Measurements from ENCODE around the gene STK25. TPM values are rescaled to one million over a fixed set of nuclear protein-coding genes. Genes with fewer than 3 reads are reported as not detected.

STK25 gene
- 100 to 1,000 TPM; 104 to 146 (median 105) TPM for polyA plus RNA-seq

GRCh38 chr2:241508240-241509154 is at the start of gene STK25:
TSS of gene STK25 (minus strand) at chr2:241508584. CDS start at chr2:241508035, 549 bp downstream.
- peak; percentile 95 to 96 (median 95) for DNase-seq
- Mint-ChIP-seq H3K27me3 (ENCODE audit: low read depth in 3 of 3) (peaks cover 0 to 1% (median 0%) of the 10 kb centered on the region in 3 donors), H3K4me1 (peaks cover 14 to 18% of the 10 kb centered on the region in 2 donors), H3K4me3 (peak within 1 kb of the TSS; percentile 83 to 85 (median 84)), H3K27ac (peak within 1 kb of the TSS; percentile 64 to 94 (median 81)), H3K9me3 (peaks cover 0 to 3% (median 0%) of the 10 kb centered on the region in 6 donors), H3K36me3 (no peaks in the 10 kb centered on the region)

GRCh38 chr2:241556746-241557145 is 48.4 kb upstream of the STK25 start:
- DNase-seq, result no peak
- Mint-ChIP-seq H3K4me1 (peaks cover 8 to 18% of the 10 kb centered on the region in 2 donors), H3K27me3 (ENCODE audit: low read depth in 3 of 3) (peaks cover 12 to 16% (median 14%) of the 10 kb centered on the region in 3 donors), H3K4me3 (no peak overlapping the region), H3K36me3 (no peaks in the 10 kb centered on the region), H3K27ac (no peak overlapping the region), H3K9me3 (peaks cover 10 to 20% (median 12%) of the 10 kb centered on the region in 6 donors)

GRCh38 chr2:241555711-241556110 is 47.3 kb upstream of the STK25 start:
- peaks cover 12 to 16% (median 14%) of the 10 kb centered on the region in 3 donors for H3K27me3 Mint-ChIP-seq (ENCODE audit: low read depth in 3 of 3)
- peaks cover 8 to 20% of the 10 kb centered on the region in 2 donors for H3K4me1 Mint-ChIP-seq
- peaks cover 10 to 20% (median 12%) of the 10 kb centered on the region in 6 donors for H3K9me3 Mint-ChIP-seq
- no peak overlapping the region for H3K27ac Mint-ChIP-seq
- no peak for DNase-seq
- H3K36me3 Mint-ChIP-seq, result no peaks in the 10 kb centered on the region
- H3K4me3 Mint-ChIP-seq, result no peak overlapping the region

- Mint-ChIP-seq H3K36me3 (no peaks in the 10 kb centered on the region), H3K27me3 (ENCODE audit: low read depth in 3 of 3) (peaks cover 10 to 14% (median 10%) of the 10 kb centered on the region in 3 donors), H3K27ac (no peak overlapping the region), H3K9me3 (peaks cover 10 to 20% (median 12%) of the 10 kb centered on the region in 6 donors), H3K4me3 (no peak overlapping the region), H3K4me1 (peaks cover 8 to 13% of the 10 kb centered on the region in 2 donors)
- no peak for DNase-seq
Observed at GRCh38 chr2:241554610-241555322, 46.4 kb upstream of the STK25 start.

GRCh38 chr2:241553981-241554380 is 45.6 kb upstream of the STK25 start:
- H3K36me3 Mint-ChIP-seq, result no peaks in the 10 kb centered on the region
- H3K9me3 Mint-ChIP-seq, result peaks cover 10 to 20% (median 12%) of the 10 kb centered on the region in 6 donors
- peaks cover 9 to 14% (median 12%) of the 10 kb centered on the region in 3 donors for H3K27me3 Mint-ChIP-seq (ENCODE audit: low read depth in 3 of 3)
- no peak overlapping the region for H3K4me3 Mint-ChIP-seq
- DNase-seq, result no peak
- peaks cover 8 to 13% of the 10 kb centered on the region in 2 donors for H3K4me1 Mint-ChIP-seq
- no peak overlapping the region for H3K27ac Mint-ChIP-seq

- H3K4me1 Mint-ChIP-seq, result peaks cover 7 to 13% of the 10 kb centered on the region in 2 donors
- H3K27ac Mint-ChIP-seq, result no peak overlapping the region
- DNase-seq, result no peak
- H3K9me3 Mint-ChIP-seq, result peaks cover 10 to 20% (median 12%) of the 10 kb centered on the region in 6 donors
- no peaks in the 10 kb centered on the region for H3K36me3 Mint-ChIP-seq
- H3K4me3 Mint-ChIP-seq, result no peak overlapping the region
- H3K27me3 Mint-ChIP-seq (ENCODE audit: low read depth in 3 of 3), result peaks cover 8 to 14% (median 12%) of the 10 kb centered on the region in 3 donors
Observed at GRCh38 chr2:241553512-241553830, 45.1 kb upstream of the STK25 start.

- no peak overlapping the region for H3K27ac Mint-ChIP-seq
Observed at GRCh38 chr2:241551998-241552737, 43.8 kb upstream of the STK25 start.

GRCh38 chr2:241551599-241551997 is 43.2 kb upstream of the STK25 start:
- peaks cover 2 to 9% (median 7%) of the 10 kb centered on the region in 3 donors for H3K27me3 Mint-ChIP-seq (ENCODE audit: low read depth in 3 of 3)

More at GRCh38 chr2:241551998-241552737, 43.8 kb upstream of the STK25 start:
- H3K4me3 Mint-ChIP-seq, result peak overlapping the region in 1 of 5 donors; percentile 29
- no peak for DNase-seq
- H3K4me1 Mint-ChIP-seq, result peaks cover 0 to 6% of the 10 kb centered on the region in 2 donors
- H3K36me3 Mint-ChIP-seq, result no peaks in the 10 kb centered on the region
- H3K27me3 Mint-ChIP-seq (ENCODE audit: low read depth in 3 of 3), result peaks cover 2 to 9% (median 7%) of the 10 kb centered on the region in 3 donors
- H3K9me3 Mint-ChIP-seq, result peaks cover 4 to 12% (median 6%) of the 10 kb centered on the region in 6 donors

GRCh38 chr2:241550616-241551580 is 42.5 kb upstream of the STK25 start:
- Mint-ChIP-seq H3K27me3 (ENCODE audit: low read depth in 3 of 3) (peaks cover 0 to 9% (median 7%) of the 10 kb centered on the region in 3 donors), H3K36me3 (no peaks in the 10 kb centered on the region), H3K4me3 (peak overlapping the region in 1 of 5 donors; percentile 8), H3K4me1 (peaks cover 0 to 6% of the 10 kb centered on the region in 2 donors), H3K9me3 (peaks cover 0 to 1% (median 0%) of the 10 kb centered on the region in 6 donors), H3K27ac (no peak overlapping the region)
- DNase-seq, result no peak

More at GRCh38 chr2:241551599-241551997, 43.2 kb upstream of the STK25 start:
- Mint-ChIP-seq H3K27ac (no peak overlapping the region), H3K4me1 (peaks cover 0 to 6% of the 10 kb centered on the region in 2 donors), H3K9me3 (peaks cover under 1 to 6% (median 2%) of the 10 kb centered on the region in 6 donors), H3K4me3 (peak overlapping the region in 1 of 5 donors; percentile 29), H3K36me3 (no peaks in the 10 kb centered on the region)
- DNase-seq, result no peak

- H3K4me1 Mint-ChIP-seq, result peaks cover 0 to 6% of the 10 kb centered on the region in 2 donors
- H3K4me3 Mint-ChIP-seq, result no peak overlapping the region
- H3K27ac Mint-ChIP-seq, result no peak overlapping the region
- no peaks in the 10 kb centered on the region for H3K9me3 Mint-ChIP-seq
- no peaks in the 10 kb centered on the region for H3K36me3 Mint-ChIP-seq
- peaks cover 0 to 5% (median 1%) of the 10 kb centered on the region in 3 donors for H3K27me3 Mint-ChIP-seq (ENCODE audit: low read depth in 3 of 3)
- DNase-seq, result no peak
Observed at GRCh38 chr2:241548451-241548835, 40.1 kb upstream of the STK25 start.

GRCh38 chr2:241547781-241548450 is 39.5 kb upstream of the STK25 start:
- no peak for DNase-seq
- H3K9me3 Mint-ChIP-seq, result no peaks in the 10 kb centered on the region
- no peak overlapping the region for H3K4me3 Mint-ChIP-seq
- H3K4me1 Mint-ChIP-seq, result peaks cover 0 to 6% of the 10 kb centered on the region in 2 donors
- no peak overlapping the region for H3K27ac Mint-ChIP-seq
- H3K27me3 Mint-ChIP-seq (ENCODE audit: low read depth in 3 of 3), result peaks cover 0 to 10% (median 3%) of the 10 kb centered on the region in 3 donors
- no peaks in the 10 kb centered on the region for H3K36me3 Mint-ChIP-seq
